ENCODE results near the gene CBLIF. TPM values are rescaled to one million over a fixed set of nuclear protein-coding genes. Genes with fewer than 3 reads are reported as not detected.
"Not testable (repeated sequence)": the region's sequence is repeated elsewhere in the genome, so short reads cannot be mapped to it uniquely, and the experiment has no call there.

The CBLIF gene
- total RNA-seq, 5 donors from 2014 or later (not counting 1 experiment from before 2014, with no cell fraction given), result not detected

GRCh38 chr11:59865031-59865430 is 19.7 kb upstream of the CBLIF start:
- Histone ChIP-seq H3K9me3 (no peaks in the 10 kb centered on the region), H3K27me3 (replicated peaks in 1 of 2; ENCODE audit: control insufficient read depth in 2 of 2, extremely low read depth in 1 of 2, insufficient read depth in 2 of 2, low read length in 1 of 2) (peaks cover 0 to 3% of the 10 kb centered on the region in 2 experiments), H3K4me3 (ENCODE audit: control insufficient read depth in 1 of 2, extremely low read depth in 1 of 2, low read length in 1 of 2) (no peak overlapping the region), H3K4me1 (ENCODE audit: control insufficient read depth in 1 of 2, extremely low read depth in 1 of 2, insufficient read depth in 2 of 2, low read length in 2 of 2) (no peaks in the 10 kb centered on the region), H3K27ac (ENCODE audit: low read length) (no peak overlapping the region), H3K36me3 (ENCODE audit: control insufficient read depth in 2 of 2, extremely low read depth in 1 of 2, insufficient read depth in 1 of 2, low read length in 1 of 2) (no peaks in the 10 kb centered on the region)
- WGBS (ENCODE audit: insufficient coverage), result no CpG with 5 or more reads among the region's 1 CpG
- ChIA-PET CTCF (no interaction called here), POLR2A (no interaction called here)
- DNase-seq (no peak), ATAC-seq (replicated peaks in 1 of 4) (no peak)
- no peak overlapping the region for H3K27ac Mint-ChIP-seq
- H3K4me1 Mint-ChIP-seq, result no peaks in the 10 kb centered on the region
- peaks cover 0 to 6% (median 0%) of the 10 kb centered on the region in 3 donors for H3K9me3 Mint-ChIP-seq
- H3K27me3 Mint-ChIP-seq, result peaks cover 10 to 17% of the 10 kb centered on the region in 2 donors
- no peak overlapping the region for H3K4me3 Mint-ChIP-seq
- no peaks in the 10 kb centered on the region for H3K36me3 Mint-ChIP-seq

DNA sequence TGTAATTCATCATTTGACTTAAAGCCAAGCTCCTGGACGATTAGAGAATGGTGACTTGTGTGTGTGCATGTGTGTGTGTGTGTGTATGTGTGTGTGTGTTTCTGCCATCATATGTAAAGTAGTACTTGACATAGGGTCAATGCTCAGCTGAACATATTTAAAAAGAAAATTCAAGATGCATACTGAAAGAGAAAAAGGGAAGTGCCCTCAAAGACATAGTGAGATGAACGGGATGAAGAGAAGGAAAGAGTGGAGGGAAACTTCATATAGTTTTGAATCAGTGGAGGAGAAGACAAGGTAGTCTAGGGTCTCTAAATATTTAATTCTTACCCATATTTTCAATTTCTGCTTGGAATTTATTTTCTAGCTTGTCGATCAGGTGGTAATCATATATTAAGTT is 17.0 kb upstream of the CBLIF start:
- POLR2A ChIA-PET, result no interaction called here
- no peak overlapping the region for H3K27ac Mint-ChIP-seq

DNA sequence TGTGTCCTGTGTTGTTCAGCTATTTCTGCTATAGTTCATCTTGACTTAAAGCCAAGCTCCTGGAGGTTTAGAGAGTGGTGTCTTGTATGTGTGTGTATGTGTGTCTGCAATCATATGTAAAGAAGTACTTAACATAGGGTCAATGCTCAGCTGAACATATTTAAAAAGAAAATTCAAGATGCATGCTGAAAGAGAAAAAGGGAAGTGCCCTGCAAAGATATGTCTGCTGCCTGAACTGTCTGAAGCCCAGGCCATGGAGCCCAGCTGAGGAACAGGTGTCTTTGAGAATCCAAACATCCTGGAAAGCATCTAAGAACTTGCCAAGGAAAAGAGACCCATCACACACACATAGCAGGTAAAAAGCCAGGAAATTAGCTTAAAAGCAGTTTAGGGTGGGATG is 14.4 kb upstream of the CBLIF start:
- ATAC-seq (replicated peaks in 1 of 4) (no peak), DNase-seq (no peak)
- Mint-ChIP-seq H3K36me3 (no peaks in the 10 kb centered on the region), H3K4me3 (no peak overlapping the region), H3K27ac (no peak overlapping the region), H3K4me1 (peaks cover 0 to 21% (median 20%) of the 10 kb centered on the region in 3 donors), H3K27me3 (peaks cover 0 to 5% of the 10 kb centered on the region in 2 donors), H3K9me3 (no peaks in the 10 kb centered on the region)
- ChIA-PET CTCF (no interaction called here), POLR2A (interaction anchor here in 1 of 2 donors (0.5 kb wide), 1 partner anchor 242 kb away, joined by 3 read pairs; no protein-coding TSS in a partner anchor)
- no peaks in the 10 kb centered on the region for H3K4me1 ChIP-seq (ENCODE audit: control insufficient read depth in 1 of 2, extremely low read depth in 1 of 2, insufficient read depth in 2 of 2, low read length in 2 of 2)
- H3K4me3 ChIP-seq (ENCODE audit: control insufficient read depth in 1 of 2, extremely low read depth in 1 of 2, low read length in 1 of 2), result no peak overlapping the region
- no peaks in the 10 kb centered on the region for H3K27me3 ChIP-seq (replicated peaks in 1 of 2; ENCODE audit: control insufficient read depth in 2 of 2, extremely low read depth in 1 of 2, insufficient read depth in 2 of 2, low read length in 1 of 2)
- H3K36me3 ChIP-seq (ENCODE audit: control insufficient read depth in 2 of 2, extremely low read depth in 1 of 2, insufficient read depth in 1 of 2, low read length in 1 of 2), result no peaks in the 10 kb centered on the region
- no peak overlapping the region for H3K27ac ChIP-seq (ENCODE audit: low read length)
- H3K9me3 ChIP-seq, result no peaks in the 10 kb centered on the region

More for the DNA sequence above, 17.0 kb upstream of the CBLIF start:
- peaks cover 0 to 4% (median 0%) of the 10 kb centered on the region in 3 donors for H3K9me3 Mint-ChIP-seq
- WGBS (ENCODE audit: insufficient coverage), result 60% methylated on average over 1 of the region's 3 CpGs
- no peaks in the 10 kb centered on the region for H3K27me3 ChIP-seq (replicated peaks in 1 of 2; ENCODE audit: control insufficient read depth in 2 of 2, extremely low read depth in 1 of 2, insufficient read depth in 2 of 2, low read length in 1 of 2)
- H3K36me3 ChIP-seq (ENCODE audit: control insufficient read depth in 2 of 2, extremely low read depth in 1 of 2, insufficient read depth in 1 of 2, low read length in 1 of 2), result no peaks in the 10 kb centered on the region
- H3K27me3 Mint-ChIP-seq, result peaks cover 9 to 16% of the 10 kb centered on the region in 2 donors
- H3K4me3 ChIP-seq (ENCODE audit: control insufficient read depth in 1 of 2, extremely low read depth in 1 of 2, low read length in 1 of 2), result no peak overlapping the region
- H3K36me3 Mint-ChIP-seq, result no peaks in the 10 kb centered on the region
- CTCF ChIA-PET, result no interaction called here
- ATAC-seq (replicated peaks in 1 of 4) (no peak), DNase-seq (no peak)
- H3K27ac ChIP-seq (ENCODE audit: low read length), result no peak overlapping the region
- H3K4me1 ChIP-seq (ENCODE audit: control insufficient read depth in 1 of 2, extremely low read depth in 1 of 2, insufficient read depth in 2 of 2, low read length in 2 of 2), result no peaks in the 10 kb centered on the region
- H3K9me3 ChIP-seq, result no peaks in the 10 kb centered on the region
- H3K4me3 Mint-ChIP-seq, result no peak overlapping the region
- peaks cover 0 to 20% (median 18%) of the 10 kb centered on the region in 3 donors for H3K4me1 Mint-ChIP-seq

- CTCF ChIA-PET, result no interaction called here
- H3K4me3 ChIP-seq (ENCODE audit: control insufficient read depth in 1 of 2, extremely low read depth in 1 of 2, low read length in 1 of 2), result no peak overlapping the region
- POLR2A ChIA-PET, result no interaction called here
- no peaks in the 10 kb centered on the region for H3K36me3 ChIP-seq (ENCODE audit: control insufficient read depth in 2 of 2, extremely low read depth in 1 of 2, insufficient read depth in 1 of 2, low read length in 1 of 2)
- H3K9me3 ChIP-seq, result no peaks in the 10 kb centered on the region
- H3K4me1 ChIP-seq (ENCODE audit: control insufficient read depth in 1 of 2, extremely low read depth in 1 of 2, insufficient read depth in 2 of 2, low read length in 2 of 2), result no peaks in the 10 kb centered on the region
- H3K27ac ChIP-seq (ENCODE audit: low read length), result no peak overlapping the region
- H3K4me1 Mint-ChIP-seq, result peaks cover 0 to 21% (median 20%) of the 10 kb centered on the region in 3 donors
- H3K27me3 ChIP-seq (replicated peaks in 1 of 2; ENCODE audit: control insufficient read depth in 2 of 2, extremely low read depth in 1 of 2, insufficient read depth in 2 of 2, low read length in 1 of 2), result no peaks in the 10 kb centered on the region
- H3K4me3 Mint-ChIP-seq, result no peak overlapping the region
- H3K27me3 Mint-ChIP-seq, result peaks cover 0 to 5% of the 10 kb centered on the region in 2 donors
- DNase-seq (peak in 1 of 35 experiments; percentile 27), ATAC-seq (replicated peaks in 1 of 4) (peak in 3 of 4 experiments; percentile 55 to 90 (median 75))
- H3K36me3 Mint-ChIP-seq, result no peaks in the 10 kb centered on the region
- H3K27ac Mint-ChIP-seq, result peak overlapping the region; percentile 36 to 83
- H3K9me3 Mint-ChIP-seq, result no peaks in the 10 kb centered on the region
- WGBS (ENCODE audit: insufficient coverage), result 100% methylated on average over 1 of the region's 10 CpGs
These were observed 12.4 kb upstream of the CBLIF start for GRCh38 chr11:59857439-59858434.

GRCh38 chr11:59854871-59855270 is 9.6 kb upstream of the CBLIF start:
- Histone ChIP-seq H3K9me3 (no peaks in the 10 kb centered on the region), H3K27ac (ENCODE audit: low read length) (no peak overlapping the region), H3K4me3 (ENCODE audit: control insufficient read depth in 1 of 2, extremely low read depth in 1 of 2, low read length in 1 of 2) (no peak overlapping the region), H3K36me3 (ENCODE audit: control insufficient read depth in 2 of 2, extremely low read depth in 1 of 2, insufficient read depth in 1 of 2, low read length in 1 of 2) (no peaks in the 10 kb centered on the region), H3K4me1 (ENCODE audit: control insufficient read depth in 1 of 2, extremely low read depth in 1 of 2, insufficient read depth in 2 of 2, low read length in 2 of 2) (no peaks in the 10 kb centered on the region), H3K27me3 (replicated peaks in 1 of 2; ENCODE audit: control insufficient read depth in 2 of 2, extremely low read depth in 1 of 2, insufficient read depth in 2 of 2, low read length in 1 of 2) (no peaks in the 10 kb centered on the region)
- H3K4me1 Mint-ChIP-seq, result peaks cover 0 to 21% (median 20%) of the 10 kb centered on the region in 3 donors
- 27% methylated on average over 1 of the region's 2 CpGs for WGBS (ENCODE audit: insufficient coverage)
- DNase-seq, result no peak
- POLR2A ChIA-PET, result no interaction called here
- no peak for ATAC-seq (replicated peaks in 1 of 4)
- CTCF ChIA-PET, result no interaction called here
- no peak overlapping the region for H3K4me3 Mint-ChIP-seq
- no peak overlapping the region for H3K27ac Mint-ChIP-seq
- no peaks in the 10 kb centered on the region for H3K9me3 Mint-ChIP-seq
- peaks cover 0 to 4% of the 10 kb centered on the region in 2 donors for H3K27me3 Mint-ChIP-seq
- H3K36me3 Mint-ChIP-seq, result no peaks in the 10 kb centered on the region

GRCh38 chr11:59851416-59851815 is 6.1 kb upstream of the CBLIF start:
- H3K27ac ChIP-seq (ENCODE audit: low read length); H3K9me3 Mint-ChIP-seq; H3K36me3 ChIP-seq (ENCODE audit: control insufficient read depth in 2 of 2, extremely low read depth in 1 of 2, insufficient read depth in 1 of 2, low read length in 1 of 2); H3K27me3 ChIP-seq (replicated peaks in 1 of 2; ENCODE audit: control insufficient read depth in 2 of 2, extremely low read depth in 1 of 2, insufficient read depth in 2 of 2, low read length in 1 of 2); H3K4me3 ChIP-seq (ENCODE audit: control insufficient read depth in 1 of 2, extremely low read depth in 1 of 2, low read length in 1 of 2); H3K4me1 Mint-ChIP-seq; CTCF ChIA-PET; H3K36me3 Mint-ChIP-seq; ATAC-seq (replicated peaks in 1 of 4); H3K27me3 Mint-ChIP-seq; H3K4me3 Mint-ChIP-seq; H3K27ac Mint-ChIP-seq; DNase-seq; H3K4me1 ChIP-seq (ENCODE audit: control insufficient read depth in 1 of 2, extremely low read depth in 1 of 2, insufficient read depth in 2 of 2, low read length in 2 of 2); H3K9me3 ChIP-seq: not testable (repeated sequence)
- POLR2A ChIA-PET, result interaction anchor here in 1 of 2 donors (0.6 kb wide), 1 partner anchor 1405 kb away, joined by 3 read pairs; no protein-coding TSS in a partner anchor
- no CpG with 5 or more reads among the region's 5 CpGs for WGBS (ENCODE audit: insufficient coverage)

All from T-cell (primary cell).